WERI-Rb-1 (cell line): ENCODE results near the gene TP53TG3F.
"Not testable (repeated sequence)": the region's sequence is repeated elsewhere in the genome, so short reads cannot be mapped to it uniquely, and the experiment has no call there.

ENCODE experiments used
- DNase-seq: peaks from one replicate; pipeline ENCODE4 v3.0.0-alpha.2; 2020
- H3K27ac ChIP-seq: fragments of 250-450 bp; sonication (Bioruptor Pico); 2 replicates; pipeline ENCODE4 v1.5.1; 2020; ENCODE audit warnings: mild to moderate bottlenecking, moderate library complexity
- H3K27me3 ChIP-seq: fragments of 250-450 bp; sonication (Bioruptor Pico); 2 replicates; pipeline ENCODE4 v1.5.1; 2021; ENCODE audit warnings: mild to moderate bottlenecking, low read depth, moderate library complexity; ENCODE audit not compliant: insufficient read depth, severe bottlenecking
- H3K36me3 ChIP-seq: fragments of 250-450 bp; sonication (Bioruptor Pico); 2 replicates; pipeline ENCODE4 v1.5.1; 2020; ENCODE audit warnings: mild to moderate bottlenecking, moderate library complexity
- H3K4me3 ChIP-seq: 2 replicates; pipeline ENCODE4 v1.5.1; 2011; ENCODE audit warnings: low read depth, mild to moderate bottlenecking, control low read depth, low read length
- H3K9me3 ChIP-seq: fragments of 250-450 bp; sonication (Bioruptor Pico); 2 replicates; pipeline ENCODE4 v1.5.1; 2021; ENCODE audit warnings: mild to moderate bottlenecking, moderate library complexity; ENCODE audit not compliant: severe bottlenecking

The TP53TG3F gene

GRCh38 chr16:33459312-33459711 lies at the start of gene TP53TG3F:
Gene TP53TG3F (plus strand): TSS chr16:33459612. CDS start chr16:33459680, 68 bp downstream.
- not testable (repeated sequence) for H3K36me3 ChIP-seq, H3K4me3 ChIP-seq, H3K27me3 ChIP-seq, H3K27ac ChIP-seq, DNase-seq, H3K9me3 ChIP-seq

GRCh38 chr16:33491611-33492010 lies 32.2 kb downstream of the TP53TG3F start:
- not testable (repeated sequence) for DNase-seq, H3K27ac ChIP-seq, H3K9me3 ChIP-seq, H3K27me3 ChIP-seq, H3K36me3 ChIP-seq, H3K4me3 ChIP-seq

GRCh38 chr16:33507231-33507630 lies 47.8 kb downstream of the TP53TG3F start:
- not testable (repeated sequence) for H3K4me3 ChIP-seq, H3K27ac ChIP-seq, H3K36me3 ChIP-seq, DNase-seq, H3K9me3 ChIP-seq, H3K27me3 ChIP-seq

GRCh38 chr16:33509070-33509469 lies 49.7 kb downstream of the TP53TG3F start:
- not testable (repeated sequence) for H3K9me3 ChIP-seq, H3K4me3 ChIP-seq, H3K36me3 ChIP-seq, H3K27me3 ChIP-seq, DNase-seq, H3K27ac ChIP-seq

- not testable (repeated sequence) for H3K9me3 ChIP-seq, H3K27me3 ChIP-seq, DNase-seq, H3K36me3 ChIP-seq, H3K4me3 ChIP-seq, H3K27ac ChIP-seq
Observed at GRCh38 chr16:33509906-33510305, 50.5 kb downstream of the TP53TG3F start.
